Vein endothelial cell (primary cell): Measurements from ENCODE around the gene DDX43. TPM values are rescaled to one million over a fixed set of nuclear protein-coding genes. Genes with fewer than 3 reads are reported as not detected.
A peak's percentile ranks its signal among the peaks of the same experiment; 100 is the strongest.

Experiments
- small RNA-seq: library from RNA; depleted of rRNA; stranded (forward); fragments of <200 nt; gene quantifications from one replicate; pipeline ENCODE3, GENCODE V24; 2012
- total RNA-seq: library from RNA; depleted of rRNA; stranded (reverse); fragments of >200 nt; gene quantifications from 2 replicates; pipeline ENCODE4 v1.2.3, GENCODE V29; 2012

DDX43 gene
- total RNA-seq = 2.0 and 2.9 TPM in 2 replicates

GRCh38 chr6:73394577-73395354, at the start of gene DDX43:
TSS of gene DDX43 (plus strand) at chr6:73394828. CDS start at chr6:73394906, 78 bp downstream.

GRCh38 chr6:73353636-73354593, 40.7 kb upstream of the DDX43 start, which contains the start of gene DPPA5:
TSS of gene DPPA5 (minus strand) at chr6:73354276. CDS start at chr6:73354225, 51 bp downstream.

GRCh38 chr6:73362358-73362757, 32.3 kb upstream of the DDX43 start, which contains the start of gene KHDC3L:
TSS of gene KHDC3L (plus strand) at chr6:73362658. CDS start at chr6:73362730, 72 bp downstream.

GRCh38 chr6:73369563-73369962, 25.1 kb upstream of the DDX43 start, which contains the start of gene OOEP:
TSS of gene OOEP (minus strand) at chr6:73369897. CDS start at chr6:73369792, 105 bp downstream.

GRCh38 chr6:73452107-73452461, 57.5 kb downstream of the DDX43 start, which contains the start of gene CGAS:
TSS of gene CGAS (minus strand) at chr6:73452297. CDS start at chr6:73452181, 116 bp downstream.

GRCh38 chr6:73461537-73462350, 67.1 kb downstream of the DDX43 start, which contains the start of gene MTO1:
TSS of gene MTO1 (plus strand) at chr6:73461737. CDS start at chr6:73461855, 118 bp downstream.

Small RNA genes within 50 kb of the gene (small RNA-seq; reads per million reads assigned to genes)
- gene RNU6-975P (not detected), gene RPL39P3 (0.72 reads per million, percentile 46 among the genes with 10 or more reads in this experiment)

Other genes with a start within 250 kb of the DDX43 start
- not detected in 2 replicates for gene KHDC1L, start 169.3 kb upstream of the DDX43 start, total RNA-seq
- 0.33 and 0.86 TPM in 2 replicates for gene KHDC1, start 131.6 kb upstream of the DDX43 start, total RNA-seq
- gene DPPA5, start 40.6 kb upstream of the DDX43 start, total RNA-seq = not detected in 2 replicates
- not detected in 2 replicates for gene KHDC3L, start 32.2 kb upstream of the DDX43 start, total RNA-seq
- not detected in 2 replicates for gene OOEP, start 24.9 kb upstream of the DDX43 start, total RNA-seq
- 3.3 and 6.3 TPM in 2 replicates for gene CGAS, start 57.5 kb downstream of the DDX43 start, total RNA-seq
- 26.5 and 35.2 TPM in 2 replicates for gene MTO1, start 66.9 kb downstream of the DDX43 start, total RNA-seq
- gene EEF1A1, start 126.2 kb downstream of the DDX43 start, total RNA-seq = 18,054 and 18,332 TPM in 2 replicates